CD4-positive, alpha-beta memory T cell (primary cell): ENCODE results near the gene IGFN1. TPM values are rescaled to one million over a fixed set of nuclear protein-coding genes. Genes with fewer than 3 reads are reported as not detected.
A peak's percentile ranks its signal among the peaks of the same experiment; 100 is the strongest.

Experiments
- CTCF ChIA-PET: fragments of 350-600 bp; sonication (Branson Sonifier 250); formaldehyde crosslinking; loops from one replicate; lab custom pipeline; 2021; ENCODE audit warnings: inconsistent platforms; ENCODE audit not compliant: partially characterized antibody; lab: Charles Lee
- POLR2A ChIA-PET: fragments of 350-600 bp; sonication (Branson Sonifier 250); formaldehyde crosslinking; loops from one replicate; lab custom pipeline; 2021; ENCODE audit not compliant: partially characterized antibody; lab: Charles Lee
- DNase-seq, 5 donors: peaks; one replicate each; pipeline versions ENCODE4 v3.0.0 to v3.0.0-alpha.2; 2020 to 2022; ENCODE audit warnings: mixed read lengths in 1 of 5
- H3K27ac ChIP-seq: one replicate; pipeline ENCODE4 v1.7.0; 2013; ENCODE audit warnings: low read depth, low read length
- H3K27me3 ChIP-seq: 2 replicates; pipeline ENCODE4 v1.7.0; 2013; ENCODE audit warnings: mild to moderate bottlenecking, low read length, moderate library complexity; ENCODE audit not compliant: insufficient read depth
- H3K36me3 ChIP-seq: 2 replicates; pipeline ENCODE4 v1.7.0; 2013; ENCODE audit warnings: mild to moderate bottlenecking, low read length, moderate library complexity; ENCODE audit not compliant: insufficient read depth
- H3K4me1 ChIP-seq: 2 replicates; pipeline ENCODE4 v1.7.0; 2013; ENCODE audit warnings: mild to moderate bottlenecking, low read length, moderate library complexity; ENCODE audit not compliant: insufficient read depth
- H3K4me3 ChIP-seq, 2 donors: one replicate each; pipeline ENCODE4 v1.7.0; 2013; ENCODE audit warnings: low read length in 2 of 2, mild to moderate bottlenecking in 1 of 2
- H3K9me3 ChIP-seq, 2 donors: one replicate each; pipeline ENCODE4 v1.7.0; 2013; ENCODE audit warnings: low read length in 2 of 2, control low read depth in 1 of 2; ENCODE audit not compliant: control insufficient read depth in 1 of 2
- H3K27ac Mint-ChIP-seq, 7 donors: one replicate each; pipeline ENCODE4 v1.8.0; 2020 to 2021; ENCODE audit warnings: mixed read lengths in 7 of 7, mild to moderate bottlenecking in 6 of 7, inconsistent platforms in 3 of 7, moderate library complexity in 3 of 7
- H3K27me3 Mint-ChIP-seq, 2 donors: one replicate each; pipeline ENCODE4 v1.8.0; 2020 to 2021; ENCODE audit warnings: mixed read lengths in 2 of 2
- H3K36me3 Mint-ChIP-seq, 2 donors: one replicate each; pipeline ENCODE4 v1.8.0; 2020 to 2021; ENCODE audit warnings: mixed read lengths in 2 of 2, inconsistent platforms in 1 of 2, mild to moderate bottlenecking in 1 of 2
- H3K4me1 Mint-ChIP-seq, 4 donors: one replicate each; pipeline ENCODE4 v1.8.0; 2020 to 2021; ENCODE audit warnings: mixed read lengths in 4 of 4, mild to moderate bottlenecking in 1 of 4
- H3K4me3 Mint-ChIP-seq, 8 donors: one replicate each; pipeline ENCODE4 v1.8.0; 2020 to 2021; ENCODE audit warnings: mixed read lengths in 8 of 8, mild to moderate bottlenecking in 7 of 8, moderate library complexity in 6 of 8, inconsistent platforms in 3 of 8
- H3K9me3 Mint-ChIP-seq, 8 donors: one replicate each; pipeline ENCODE4 v1.8.0; 2020 to 2021; ENCODE audit warnings: mixed read lengths in 8 of 8, mild to moderate bottlenecking in 5 of 8, inconsistent platforms in 3 of 8, moderate library complexity in 1 of 8
- intact Hi-C: fragments of 100-400 bp; cut with micrococcal nuclease; formaldehyde crosslinking; loops from one replicate; pipeline ENCODE4 v1.15.1; 2023
- polyA plus RNA-seq, 2 donors: library from polyadenylated mRNA; unstranded; fragments of 300-500 nt; fragmentation: Illumina TruSeq; gene quantifications; one replicate each; pipeline ENCODE4 v1.2.3, GENCODE V29; 2021
- total RNA-seq, 2 experiments: library from RNA; stranded (reverse); gene quantifications; one replicate each; pipeline ENCODE4 v1.2.3, GENCODE V29; 2021

IGFN1 gene
- total and polyA plus RNA-seq, 4 experiments from 2014 or later: not detected

- Mint-ChIP-seq H3K4me1 (peaks cover 0 to 2% (median 0%) of the 10 kb centered on the region in 4 donors), H3K27me3 (peaks cover 23 to 27% of the 10 kb centered on the region in 2 donors), H3K36me3 (no peaks in the 10 kb centered on the region), H3K9me3 (peaks cover 0 to 2% (median 0%) of the 10 kb centered on the region in 8 donors), H3K4me3 (no peak overlapping the region), H3K27ac (peak overlapping the region in 1 of 7 donors; percentile 3)
- intact Hi-C loops: no loop called here
- ChIA-PET CTCF (no interaction called here), POLR2A (no interaction called here)
- no peak overlapping the region for H3K27ac ChIP-seq
- H3K36me3 ChIP-seq: no peaks in the 10 kb centered on the region
- H3K9me3 ChIP-seq: no peaks in the 10 kb centered on the region
- H3K27me3 ChIP-seq: peaks cover 3% of the 10 kb centered on the region
- H3K4me3 ChIP-seq: no peak overlapping the region
- DNase-seq: no peak
- no peaks in the 10 kb centered on the region for H3K4me1 ChIP-seq
Measured at GRCh38 chr1:201266276-201266675, 75.7 kb downstream of the IGFN1 start.

- Mint-ChIP-seq H3K27me3 (peaks cover 19 to 30% of the 10 kb centered on the region in 2 donors), H3K4me3 (no peak overlapping the region), H3K4me1 (peaks cover 0 to 2% (median 0%) of the 10 kb centered on the region in 4 donors), H3K9me3 (peaks cover 0 to 2% (median 0%) of the 10 kb centered on the region in 8 donors), H3K27ac (no peak overlapping the region), H3K36me3 (no peaks in the 10 kb centered on the region)
- no peaks in the 10 kb centered on the region for H3K9me3 ChIP-seq
- H3K36me3 ChIP-seq: no peaks in the 10 kb centered on the region
- DNase-seq: no peak
- no peaks in the 10 kb centered on the region for H3K27me3 ChIP-seq
- no peaks in the 10 kb centered on the region for H3K4me1 ChIP-seq
- H3K4me3 ChIP-seq: no peak overlapping the region
- POLR2A ChIA-PET: no interaction called here
- H3K27ac ChIP-seq: no peak overlapping the region
- intact Hi-C loops: no loop called here
- CTCF ChIA-PET: no interaction called here
Measured at GRCh38 chr1:201266774-201267173, 76.2 kb downstream of the IGFN1 start.

GRCh38 chr1:201267481-201268229 lies 77.0 kb downstream of the IGFN1 start:
- ChIA-PET CTCF (no interaction called here), POLR2A (no interaction called here)
- no peak overlapping the region for H3K4me3 Mint-ChIP-seq
- intact Hi-C loops: no loop called here
- H3K4me1 ChIP-seq: no peaks in the 10 kb centered on the region
- peaks cover 18 to 35% of the 10 kb centered on the region in 2 donors for H3K27me3 Mint-ChIP-seq
- no peak for DNase-seq
- H3K36me3 ChIP-seq: no peaks in the 10 kb centered on the region
- no peak overlapping the region for H3K27ac Mint-ChIP-seq
- H3K36me3 Mint-ChIP-seq: no peaks in the 10 kb centered on the region
- no peaks in the 10 kb centered on the region for H3K27me3 ChIP-seq
- H3K9me3 ChIP-seq: no peaks in the 10 kb centered on the region
- no peak overlapping the region for H3K4me3 ChIP-seq
- peaks cover 0 to 2% (median 0%) of the 10 kb centered on the region in 4 donors for H3K4me1 Mint-ChIP-seq
- H3K27ac ChIP-seq: no peak overlapping the region
- H3K9me3 Mint-ChIP-seq: peaks cover 0 to 2% (median 0%) of the 10 kb centered on the region in 8 donors

- Histone ChIP-seq H3K4me1 (no peaks in the 10 kb centered on the region), H3K4me3 (no peak overlapping the region), H3K9me3 (no peaks in the 10 kb centered on the region), H3K27me3 (no peaks in the 10 kb centered on the region), H3K36me3 (no peaks in the 10 kb centered on the region), H3K27ac (no peak overlapping the region)
- Mint-ChIP-seq H3K36me3 (no peaks in the 10 kb centered on the region), H3K27ac (no peak overlapping the region), H3K4me3 (no peak overlapping the region), H3K9me3 (peaks cover 0 to 2% (median 0%) of the 10 kb centered on the region in 8 donors), H3K4me1 (peaks cover 0 to 2% (median 0%) of the 10 kb centered on the region in 4 donors), H3K27me3 (peaks cover 18 to 31% of the 10 kb centered on the region in 2 donors)
- no peak for DNase-seq
- ChIA-PET POLR2A (no interaction called here), CTCF (no interaction called here)
- intact Hi-C loops: no loop called here
Measured at GRCh38 chr1:201268604-201269151, 78.1 kb downstream of the IGFN1 start.

- Histone ChIP-seq H3K4me1 (no peaks in the 10 kb centered on the region), H3K27ac (no peak overlapping the region), H3K27me3 (no peaks in the 10 kb centered on the region), H3K9me3 (no peaks in the 10 kb centered on the region), H3K36me3 (no peaks in the 10 kb centered on the region), H3K4me3 (no peak overlapping the region)
- intact Hi-C loops: no loop called here
- Mint-ChIP-seq H3K9me3 (peaks cover 0 to 2% (median 0%) of the 10 kb centered on the region in 8 donors), H3K27me3 (peaks cover 18 to 30% of the 10 kb centered on the region in 2 donors), H3K36me3 (no peaks in the 10 kb centered on the region), H3K27ac (no peak overlapping the region), H3K4me1 (peaks cover 0 to 2% (median 0%) of the 10 kb centered on the region in 4 donors), H3K4me3 (no peak overlapping the region)
- ChIA-PET POLR2A (no interaction called here), CTCF (no interaction called here)
- DNase-seq: no peak
Measured at GRCh38 chr1:201269281-201269680, 78.7 kb downstream of the IGFN1 start.

- ChIA-PET POLR2A (no interaction called here), CTCF (no interaction called here)
- intact Hi-C loops: no loop called here
- Mint-ChIP-seq H3K27ac (no peak overlapping the region), H3K27me3 (peaks cover 18 to 33% of the 10 kb centered on the region in 2 donors), H3K4me3 (no peak overlapping the region), H3K36me3 (no peaks in the 10 kb centered on the region), H3K9me3 (peaks cover 0 to 2% (median 0%) of the 10 kb centered on the region in 8 donors), H3K4me1 (peaks cover 0 to 2% (median 0%) of the 10 kb centered on the region in 4 donors)
- no peak for DNase-seq
- H3K27ac ChIP-seq: no peak overlapping the region
- no peaks in the 10 kb centered on the region for H3K9me3 ChIP-seq
- no peak overlapping the region for H3K4me3 ChIP-seq
- H3K36me3 ChIP-seq: no peaks in the 10 kb centered on the region
- H3K27me3 ChIP-seq: no peaks in the 10 kb centered on the region
- no peaks in the 10 kb centered on the region for H3K4me1 ChIP-seq
Measured at GRCh38 chr1:201269900-201270410, 79.3 kb downstream of the IGFN1 start.

- Mint-ChIP-seq H3K27ac (no peak overlapping the region), H3K4me3 (no peak overlapping the region), H3K27me3 (peaks cover 14 to 30% of the 10 kb centered on the region in 2 donors), H3K36me3 (no peaks in the 10 kb centered on the region), H3K9me3 (peaks cover 0 to 2% (median 0%) of the 10 kb centered on the region in 8 donors), H3K4me1 (peaks cover 0 to 2% (median 0%) of the 10 kb centered on the region in 4 donors)
- ChIA-PET POLR2A (no interaction called here), CTCF (no interaction called here)
- intact Hi-C loops: no loop called here
- Histone ChIP-seq H3K4me1 (no peaks in the 10 kb centered on the region), H3K27ac (no peak overlapping the region), H3K9me3 (no peaks in the 10 kb centered on the region), H3K36me3 (no peaks in the 10 kb centered on the region), H3K4me3 (no peak overlapping the region), H3K27me3 (no peaks in the 10 kb centered on the region)
- DNase-seq: no peak
Measured at GRCh38 chr1:201270616-201271390, 80.2 kb downstream of the IGFN1 start.
